ENCODE data around the gene CHCHD3.

- TF ChIP-seq REST (IDR thresholded peaks at IDR 0.05; ENCODE audit: insufficient read depth in 1 of 2, low read depth in 2 of 2, low read length in 2 of 2), result no peak
- TF ChIP-seq POLR2AphosphoS5 (IDR thresholded peaks at IDR 0.05; ENCODE audit: low read depth, low read length), result no peak
- TF ChIP-seq SIN3A (IDR thresholded peaks at IDR 0.05; ENCODE audit: borderline replicate concordance, insufficient read depth, low read length), result no peak
- no peak for TF ChIP-seq TAF1 (IDR thresholded peaks at IDR 0.05; ENCODE audit: borderline replicate concordance, insufficient read depth, low read length)
- TF ChIP-seq FOXP2 (optimal IDR thresholded peaks at IDR 0.05; ENCODE audit: borderline replicate concordance, extremely low read depth, extremely low read length, insufficient read depth), result no peak
Observed at GRCh38 chr7:132866144-132866531, 215.8 kb downstream of the CHCHD3 start.
